22Rv1 (cell line): Measurements from ENCODE around the gene CFAP92.

Experiments used
- H3K27ac ChIP-seq: fragments of 450-650 bp; 2 replicates; pipeline ENCODE4 v1.5.1; 2017
- ZFX ChIP-seq: fragments of 450-650 bp; IDR thresholded peaks from 2 replicates; pipeline ENCODE4 v1.6.1; 2017; ENCODE audit warnings: antibody characterized with exemption, borderline replicate concordance
- TF ChIP-seq, protein P1 (sequence below): fragments of 450-650 bp; IDR thresholded peaks from 2 replicates; pipeline ENCODE4 v1.5.1; 2017; ENCODE audit warnings: mild to moderate bottlenecking

The CFAP92 gene

DNA sequence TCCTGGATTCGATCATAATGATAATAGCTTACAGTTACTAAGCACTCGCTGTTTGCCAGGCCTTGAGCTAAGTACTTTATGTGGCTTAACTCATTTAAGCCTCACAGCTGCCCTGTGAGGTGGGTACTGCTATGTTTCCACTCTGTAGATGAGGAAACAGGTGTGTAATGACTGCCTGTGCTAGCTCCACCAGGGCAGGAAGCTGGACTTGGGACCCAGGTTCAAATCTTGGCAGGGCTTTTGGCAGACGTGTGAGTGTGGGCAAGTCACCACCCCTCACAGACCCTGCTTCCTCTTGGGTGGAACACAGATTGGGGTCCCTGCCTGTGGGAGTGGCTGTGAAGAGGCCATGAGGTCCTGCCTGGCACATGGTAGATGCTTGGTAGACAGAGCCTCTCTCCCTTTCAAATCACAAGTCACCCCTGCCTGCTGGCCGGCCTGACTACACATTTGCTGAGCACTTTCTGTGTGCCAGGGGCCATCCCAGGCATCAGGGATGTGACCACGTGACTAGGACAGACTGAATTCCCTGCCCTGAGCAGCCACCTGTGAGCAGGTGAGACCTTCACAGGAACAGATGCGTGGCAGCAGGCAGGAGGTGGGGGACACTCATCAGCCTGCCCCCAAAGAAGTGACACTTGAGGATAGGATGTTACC is 10.9 kb upstream of the CFAP92 start:
- no peak overlapping the region for H3K27ac ChIP-seq
- TF ChIP-seq, protein P1, sequence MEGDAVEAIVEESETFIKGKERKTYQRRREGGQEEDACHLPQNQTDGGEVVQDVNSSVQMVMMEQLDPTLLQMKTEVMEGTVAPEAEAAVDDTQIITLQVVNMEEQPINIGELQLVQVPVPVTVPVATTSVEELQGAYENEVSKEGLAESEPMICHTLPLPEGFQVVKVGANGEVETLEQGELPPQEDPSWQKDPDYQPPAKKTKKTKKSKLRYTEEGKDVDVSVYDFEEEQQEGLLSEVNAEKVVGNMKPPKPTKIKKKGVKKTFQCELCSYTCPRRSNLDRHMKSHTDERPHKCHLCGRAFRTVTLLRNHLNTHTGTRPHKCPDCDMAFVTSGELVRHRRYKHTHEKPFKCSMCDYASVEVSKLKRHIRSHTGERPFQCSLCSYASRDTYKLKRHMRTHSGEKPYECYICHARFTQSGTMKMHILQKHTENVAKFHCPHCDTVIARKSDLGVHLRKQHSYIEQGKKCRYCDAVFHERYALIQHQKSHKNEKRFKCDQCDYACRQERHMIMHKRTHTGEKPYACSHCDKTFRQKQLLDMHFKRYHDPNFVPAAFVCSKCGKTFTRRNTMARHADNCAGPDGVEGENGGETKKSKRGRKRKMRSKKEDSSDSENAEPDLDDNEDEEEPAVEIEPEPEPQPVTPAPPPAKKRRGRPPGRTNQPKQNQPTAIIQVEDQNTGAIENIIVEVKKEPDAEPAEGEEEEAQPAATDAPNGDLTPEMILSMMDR: no peak

DNA sequence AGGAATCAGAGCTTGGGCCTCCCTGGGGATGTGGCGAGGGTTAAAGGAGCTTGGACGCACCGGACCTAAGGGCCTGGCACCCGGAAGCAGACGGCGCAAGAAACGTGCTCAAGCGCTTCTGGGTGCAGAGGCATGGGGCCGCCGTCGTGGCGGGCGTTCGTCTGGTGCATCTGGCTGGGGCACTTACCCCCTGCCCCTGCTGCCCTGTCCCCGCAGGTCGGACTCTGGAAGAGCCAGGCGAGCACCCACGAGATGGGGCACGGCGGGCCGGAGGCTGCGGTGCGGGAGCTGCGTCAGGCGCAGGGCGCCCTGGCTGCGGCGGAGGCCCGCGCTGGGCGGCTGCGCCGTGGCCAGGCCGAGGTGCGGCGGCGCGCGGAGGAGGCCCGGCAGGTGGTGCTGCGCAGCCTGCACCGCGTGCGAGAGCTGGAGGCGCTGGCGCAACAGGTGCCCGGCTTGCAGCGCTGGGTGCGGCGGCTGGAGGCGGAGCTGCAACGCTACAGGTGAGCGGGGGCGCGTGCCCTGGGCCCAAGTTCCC is 9.8 kb upstream of the CFAP92 start:
- TF ChIP-seq ZFX: no peak
- TF ChIP-seq, protein P1: peak; percentile 81
- no peak overlapping the region for H3K27ac ChIP-seq

DNA sequence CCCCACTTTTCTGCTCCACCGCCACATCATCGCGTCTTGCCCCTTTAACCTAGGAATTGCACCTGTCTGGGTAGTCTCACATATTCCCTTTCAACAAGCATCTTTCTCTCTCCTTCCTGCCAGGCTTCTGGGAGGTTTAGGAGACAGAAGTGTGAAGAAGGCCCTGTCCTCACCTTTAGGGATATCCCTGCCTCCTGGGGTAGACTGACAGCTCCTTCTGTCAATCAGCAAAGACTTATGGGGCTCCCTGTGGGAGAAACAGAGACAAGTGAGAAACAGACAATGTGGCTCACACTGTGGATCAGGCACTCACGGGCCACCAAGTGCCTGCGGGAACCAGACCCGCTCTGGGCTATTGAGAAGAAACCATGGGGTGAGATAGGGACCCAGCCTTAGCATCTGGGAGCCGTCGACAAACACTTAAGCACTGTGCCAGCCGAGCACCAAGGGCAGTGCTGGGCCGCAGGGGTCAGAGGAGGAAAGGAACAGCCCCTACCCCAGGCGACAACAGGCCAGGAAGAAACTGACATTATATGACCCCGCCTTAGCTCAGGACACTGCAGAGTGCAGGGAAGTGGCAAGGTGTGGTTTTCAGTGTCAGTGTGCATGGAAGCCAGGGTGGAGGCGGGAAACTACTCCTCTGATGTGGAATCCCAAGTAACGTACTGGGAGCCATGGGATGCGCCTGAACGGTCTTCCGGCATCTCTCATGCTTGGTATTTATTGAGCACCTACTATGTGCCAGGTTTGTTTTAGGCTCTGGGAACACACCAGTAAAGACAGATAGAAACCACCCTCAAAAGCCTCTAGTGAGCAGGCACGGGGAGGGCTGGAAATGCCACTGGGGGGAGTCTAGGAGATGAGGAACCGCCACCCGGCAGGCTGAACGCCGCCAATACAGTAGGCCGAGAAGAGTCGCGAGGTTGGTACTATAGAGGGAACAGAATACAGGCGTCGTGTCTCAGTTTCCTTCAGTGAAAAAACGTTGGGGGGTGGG is 9.0 kb upstream of the CFAP92 start:
- H3K27ac ChIP-seq: no peak overlapping the region
- TF ChIP-seq ZFX: no peak
- TF ChIP-seq, protein P1: no peak

DNA sequence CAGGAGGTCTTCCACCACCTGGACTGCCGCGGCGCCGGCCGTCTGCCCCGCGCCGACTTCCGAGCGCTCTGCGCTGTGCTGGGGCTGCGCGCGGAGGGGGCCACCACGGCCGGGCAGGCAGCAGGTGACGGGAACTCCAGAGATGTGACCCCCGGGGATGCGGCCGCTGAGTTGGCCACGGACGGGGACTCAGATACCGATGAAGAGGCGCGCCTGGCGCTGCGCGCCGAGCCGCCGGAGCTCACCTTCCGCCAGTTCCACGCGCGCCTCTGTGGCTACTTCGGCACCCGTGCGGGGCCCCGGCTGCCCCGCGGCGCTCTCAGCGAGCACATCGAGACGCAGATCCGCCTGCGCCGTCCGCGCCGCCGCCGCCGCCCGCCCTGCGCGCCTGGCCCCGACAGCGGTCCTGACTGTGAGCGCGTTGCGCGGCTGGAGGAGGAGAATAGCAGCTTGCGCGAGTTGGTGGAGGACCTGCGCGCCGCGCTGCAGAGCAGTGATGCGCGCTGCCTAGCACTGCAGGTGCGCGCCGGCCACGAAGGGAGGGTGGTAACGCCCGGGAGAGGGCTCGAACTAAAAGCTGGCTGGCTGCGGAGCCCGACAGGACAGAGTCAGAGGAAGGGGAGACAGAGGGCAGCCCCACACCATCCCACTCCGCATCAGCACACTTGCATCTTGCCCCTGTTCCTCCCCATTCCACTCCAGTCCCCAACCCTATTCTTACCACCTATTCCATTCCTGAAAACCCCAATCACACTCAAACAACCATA is 8.1 kb upstream of the CFAP92 start:
- TF ChIP-seq, protein P1: no peak
- TF ChIP-seq ZFX: no peak

DNA sequence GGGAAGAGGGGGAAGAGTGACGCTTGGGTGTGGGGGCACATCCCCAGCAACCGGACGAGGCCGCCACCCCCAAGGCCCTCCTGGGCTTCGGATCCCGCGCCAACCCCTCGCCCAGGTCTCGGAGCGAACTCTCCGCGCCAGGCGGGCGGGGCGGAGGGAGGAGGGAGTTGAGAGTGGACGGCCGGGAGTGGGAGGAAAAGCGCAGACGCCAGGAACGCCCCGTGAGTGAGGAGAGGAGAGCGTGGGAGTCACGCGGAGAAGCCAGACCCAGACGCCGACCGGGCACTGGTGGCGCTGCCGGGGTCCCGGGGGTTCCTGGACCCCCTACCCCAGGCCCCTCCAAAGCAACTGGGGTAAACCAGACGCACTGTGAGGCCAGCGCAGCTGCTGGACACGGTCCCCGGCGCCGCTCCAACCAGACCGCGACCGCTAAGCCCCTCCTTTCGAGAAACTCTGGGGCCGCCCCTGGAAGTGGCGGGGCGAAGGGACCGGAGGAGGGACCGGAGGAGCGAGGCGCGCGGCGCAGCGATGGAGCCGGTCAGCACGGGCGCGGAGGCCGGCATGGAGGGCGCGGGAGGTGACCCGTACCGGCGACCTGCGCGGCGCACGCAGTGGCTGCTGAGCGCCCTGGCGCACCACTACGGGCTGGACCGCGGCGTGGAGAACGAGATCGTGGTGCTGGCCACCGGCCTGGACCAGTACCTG is 7.4 kb upstream of the CFAP92 start, which contains the start of gene EFCC1:
Gene EFCC1, plus strand, starts transcription at position 204 of the 705 bp plus-strand sequence. Its CDS starts 325 bp downstream, at position 529.
- H3K27ac ChIP-seq: no peak within 1 kb of the TSS
- TF ChIP-seq, protein P1: no peak
- no peak for TF ChIP-seq ZFX

More for the DNA sequence above, 8.1 kb upstream of the CFAP92 start:
- no peak overlapping the region for H3K27ac ChIP-seq

DNA sequence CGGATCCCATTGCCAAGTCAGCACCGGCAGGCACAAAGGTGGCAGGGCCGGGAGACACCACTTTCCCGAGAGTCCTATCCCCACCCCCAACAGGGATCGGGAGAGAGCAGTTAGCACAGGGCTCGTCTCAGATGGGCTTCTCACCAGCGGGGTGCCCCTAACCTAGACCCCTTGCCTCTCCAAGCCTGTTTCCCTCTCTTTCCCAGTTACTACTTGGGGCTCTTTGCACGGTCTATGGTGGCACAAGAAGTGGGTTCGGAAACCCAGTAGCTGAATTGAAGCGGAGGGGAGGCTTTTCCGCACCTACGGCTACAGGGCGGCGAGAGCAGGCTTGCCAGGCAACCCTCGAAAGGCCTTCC is 6.8 kb upstream of the CFAP92 start:
- no peak for TF ChIP-seq ZFX
- TF ChIP-seq, protein P1: no peak
- H3K27ac ChIP-seq: no peak overlapping the region
